Measurements from ENCODE around the gene TGM1.
A peak's percentile ranks its signal among the peaks of the same experiment; 100 is the strongest.

TGM1 gene

GRCh38 chr14:24277071-24277470, 14.1 kb upstream of the TGM1 start:
- in situ Hi-C loops (cut with HindIII; ENCODE audit: low pct_ligation_motif_present, low pct_unique_long_range_greater_than_20kb, low sequenced_read_pairs): no loop called here

GRCh38 chr14:24274101-24274543, 11.1 kb upstream of the TGM1 start:
- DNase-seq: no peak
- in situ Hi-C loops (cut with HindIII; ENCODE audit: low pct_ligation_motif_present, low pct_unique_long_range_greater_than_20kb, low sequenced_read_pairs): no loop called here

More at GRCh38 chr14:24277071-24277470, 14.1 kb upstream of the TGM1 start:
- DNase-seq: no peak

DNA sequence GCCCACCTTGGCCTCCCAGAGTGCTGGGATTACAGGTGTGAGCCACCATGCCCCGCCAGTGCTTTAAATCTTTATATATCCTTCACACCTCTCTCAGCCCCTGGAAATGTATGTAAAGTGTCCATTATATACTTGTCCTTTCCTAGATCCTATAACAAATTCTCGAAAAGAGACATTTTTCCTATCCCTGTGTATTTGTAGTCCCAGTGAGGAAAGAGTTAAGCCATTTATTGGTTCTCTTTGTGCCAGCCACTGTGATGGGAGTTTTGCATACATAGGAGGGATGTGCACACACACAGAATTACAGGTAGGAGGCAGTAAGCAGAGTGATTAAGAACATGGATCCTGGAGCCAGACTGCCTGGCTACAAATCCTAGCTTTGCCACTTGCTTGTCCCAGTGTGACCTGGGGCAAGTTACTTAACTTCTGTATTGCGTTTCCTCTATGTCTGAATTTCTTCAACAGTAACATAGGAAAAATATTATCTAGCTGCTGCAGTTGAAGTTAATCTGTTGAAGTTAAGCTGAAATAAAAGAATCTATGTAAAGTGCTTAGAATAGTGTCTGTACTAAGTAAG, 10.5 kb upstream of the TGM1 start:
- peak; percentile 14 for DNase-seq
- in situ Hi-C loops (cut with HindIII; ENCODE audit: low pct_ligation_motif_present, low pct_unique_long_range_greater_than_20kb, low sequenced_read_pairs): no loop called here

DNA sequence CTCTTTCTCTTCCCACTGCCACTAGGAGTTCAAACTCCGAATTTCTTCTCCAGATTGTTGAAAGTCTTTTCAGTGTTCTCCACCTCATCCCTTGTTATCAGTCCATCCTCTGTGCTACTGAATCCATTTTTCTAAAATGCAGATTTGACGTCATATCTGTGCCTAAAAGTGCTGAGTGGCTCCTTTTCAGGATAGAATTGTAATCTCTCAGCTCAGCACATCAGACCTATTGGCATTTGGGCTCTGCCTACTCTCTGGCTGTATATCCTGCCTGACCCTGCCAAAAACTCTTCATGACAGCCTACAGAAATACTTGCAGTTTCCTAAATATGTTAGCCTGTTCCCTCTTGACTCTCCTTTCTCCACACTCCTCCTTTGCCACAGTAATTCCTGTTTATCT, 9.5 kb upstream of the TGM1 start:
- in situ Hi-C loops (cut with HindIII; ENCODE audit: low pct_ligation_motif_present, low pct_unique_long_range_greater_than_20kb, low sequenced_read_pairs): no loop called here
- no peak for DNase-seq

- in situ Hi-C loops (cut with HindIII; ENCODE audit: low pct_ligation_motif_present, low pct_unique_long_range_greater_than_20kb, low sequenced_read_pairs): no loop called here
- no peak for DNase-seq
Measured at GRCh38 chr14:24271834-24272263, 8.9 kb upstream of the TGM1 start.

GRCh38 chr14:24271134-24271833, 8.3 kb upstream of the TGM1 start, which contains the start of gene RABGGTA:
RABGGTA (minus strand) TSS chr14:24271597; CDS start chr14:24271115, 482 bp downstream.
- in situ Hi-C loops (cut with HindIII; ENCODE audit: low pct_ligation_motif_present, low pct_unique_long_range_greater_than_20kb, low sequenced_read_pairs): no loop called here

GRCh38 chr14:24270537-24271133, 7.7 kb upstream of the TGM1 start:
- in situ Hi-C loops (cut with HindIII; ENCODE audit: low pct_ligation_motif_present, low pct_unique_long_range_greater_than_20kb, low sequenced_read_pairs): no loop called here
- DNase-seq: no peak

More at GRCh38 chr14:24271134-24271833, 8.3 kb upstream of the TGM1 start, which contains the start of gene RABGGTA:
- peak; percentile 87 for DNase-seq

GRCh38 chr14:24269910-24270536, 7.0 kb upstream of the TGM1 start:
- DNase-seq: no peak
- in situ Hi-C loops (cut with HindIII; ENCODE audit: low pct_ligation_motif_present, low pct_unique_long_range_greater_than_20kb, low sequenced_read_pairs): no loop called here

DNA sequence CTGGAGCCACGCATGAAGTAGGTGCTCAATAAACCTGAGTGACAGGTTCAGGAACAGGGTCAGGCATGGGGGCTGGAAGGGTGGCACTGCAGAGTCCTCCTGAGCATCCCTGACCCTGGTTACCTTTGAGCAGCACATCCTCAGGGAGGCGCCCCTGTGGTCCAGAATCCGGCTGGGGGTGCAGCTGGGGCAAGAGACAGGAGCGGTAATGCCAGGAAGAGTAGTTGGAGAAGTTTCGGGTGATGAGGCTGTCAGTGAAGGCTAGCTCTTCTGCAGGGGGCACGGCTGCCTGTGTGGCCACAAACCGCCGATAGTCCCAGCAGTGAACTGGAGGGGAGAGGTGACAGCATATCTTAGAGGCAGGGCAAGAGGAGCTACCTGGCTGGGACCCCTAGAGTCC, 6.4 kb upstream of the TGM1 start:
- in situ Hi-C loops (cut with HindIII; ENCODE audit: low pct_ligation_motif_present, low pct_unique_long_range_greater_than_20kb, low sequenced_read_pairs): no loop called here
- no peak for DNase-seq

GRCh38 chr14:24268225-24268624, 5.2 kb upstream of the TGM1 start:
- DNase-seq: no peak
- in situ Hi-C loops (cut with HindIII; ENCODE audit: low pct_ligation_motif_present, low pct_unique_long_range_greater_than_20kb, low sequenced_read_pairs): no loop called here

DNA sequence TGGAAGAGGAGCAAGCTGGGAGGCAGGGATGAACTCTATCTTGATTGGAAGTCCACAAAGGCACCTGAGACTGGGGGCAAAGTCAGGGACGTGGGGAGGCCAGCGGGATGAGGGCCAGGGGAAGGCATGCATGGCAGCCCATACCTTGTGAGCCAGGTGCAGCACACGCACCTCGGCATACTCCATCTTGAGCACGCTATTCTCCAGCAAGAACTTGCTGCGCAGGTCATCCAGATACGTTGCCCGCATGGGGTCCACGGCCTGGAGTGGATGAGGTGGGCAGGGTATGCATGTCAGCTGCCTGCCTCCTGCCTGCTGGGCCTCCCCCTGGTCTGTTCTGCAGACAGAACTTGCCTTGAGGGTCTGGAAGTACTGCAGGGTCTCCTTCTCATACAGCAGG, 4.5 kb upstream of the TGM1 start:
- no peak for DNase-seq
- in situ Hi-C loops (cut with HindIII; ENCODE audit: low pct_ligation_motif_present, low pct_unique_long_range_greater_than_20kb, low sequenced_read_pairs): no loop called here

GRCh38 chr14:24266344-24267244, 3.6 kb upstream of the TGM1 start:
- no peak for DNase-seq
- in situ Hi-C loops (cut with HindIII; ENCODE audit: low pct_ligation_motif_present, low pct_unique_long_range_greater_than_20kb, low sequenced_read_pairs): no loop called here

DNA sequence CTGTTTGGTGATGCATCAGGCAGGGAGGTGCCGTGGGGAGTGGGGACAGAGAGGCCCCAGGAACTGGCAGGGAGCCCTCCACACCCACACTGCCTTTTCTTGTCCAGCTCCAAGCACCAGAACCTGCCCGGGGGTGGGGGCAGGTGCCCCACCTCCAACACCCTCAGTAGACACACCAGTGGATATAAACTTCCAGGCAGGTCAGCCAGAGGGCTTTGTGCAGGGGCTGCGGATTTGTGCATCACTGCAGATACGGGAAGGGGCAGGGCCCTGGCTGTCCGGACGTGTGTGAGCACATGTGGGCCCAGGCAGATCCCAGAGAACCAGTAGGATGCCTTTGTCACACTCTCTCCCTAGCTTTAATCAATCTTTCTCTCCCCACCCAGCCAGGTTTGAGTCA, 1.3 kb upstream of the TGM1 start:
- in situ Hi-C loops (cut with HindIII; ENCODE audit: low pct_ligation_motif_present, low pct_unique_long_range_greater_than_20kb, low sequenced_read_pairs): no loop called here

DNA sequence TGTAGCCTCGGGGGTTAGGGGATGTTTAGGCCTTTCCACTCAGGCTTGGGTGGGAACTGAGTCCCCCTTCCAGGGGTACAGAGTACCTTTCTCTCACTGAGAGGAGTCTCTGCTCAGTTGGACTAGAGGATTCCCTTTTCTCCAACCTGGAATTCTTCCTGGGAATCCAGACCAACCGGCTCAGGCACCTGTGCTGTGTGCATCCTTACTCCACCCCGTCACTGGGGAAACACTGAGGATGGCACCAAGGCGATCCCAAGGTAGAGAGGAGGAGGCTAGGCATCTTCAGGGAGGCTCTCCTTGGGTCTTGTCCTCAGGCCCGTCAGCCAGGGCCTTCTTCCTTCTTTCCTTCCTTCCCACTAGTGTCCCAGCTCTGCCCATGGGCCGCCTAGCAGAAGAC, 871 bp upstream of the TGM1 start:
- in situ Hi-C loops (cut with HindIII; ENCODE audit: low pct_ligation_motif_present, low pct_unique_long_range_greater_than_20kb, low sequenced_read_pairs): no loop called here
- DNase-seq: no peak

More for the DNA sequence above, 1.3 kb upstream of the TGM1 start:
- DNase-seq: no peak

- in situ Hi-C loops (cut with HindIII; ENCODE audit: low pct_ligation_motif_present, low pct_unique_long_range_greater_than_20kb, low sequenced_read_pairs): no loop called here
- no peak for DNase-seq
Measured at GRCh38 chr14:24261969-24262327, 1.0 kb downstream of the TGM1 start.

- in situ Hi-C loops (cut with HindIII; ENCODE audit: low pct_ligation_motif_present, low pct_unique_long_range_greater_than_20kb, low sequenced_read_pairs): no loop called here
Measured at GRCh38 chr14:24261256-24261968, 1.6 kb downstream of the TGM1 start.

GRCh38 chr14:24260780-24261157, 2.2 kb downstream of the TGM1 start:
- in situ Hi-C loops (cut with HindIII; ENCODE audit: low pct_ligation_motif_present, low pct_unique_long_range_greater_than_20kb, low sequenced_read_pairs): no loop called here
- DNase-seq: no peak

More at GRCh38 chr14:24261256-24261968, 1.6 kb downstream of the TGM1 start:
- no peak for DNase-seq

All from ACHN (cell line).